OCI-LY1 (cell line): ENCODE results near the gene CCDC146.

Source experiments
- H2AFZ ChIP-seq: fragments of 200-600 bp; sonication (generic), shearing (Covaris generic); 2 replicates; pipeline ENCODE4 v1.6.0; 2014; ENCODE audit warnings: antibody characterized with exemption, mild to moderate bottlenecking, low read length
- H3F3A ChIP-seq: fragments of 200-600 bp; sonication (generic), shearing (Covaris generic); 2 replicates; pipeline ENCODE4 v1.6.0; 2014; ENCODE audit warnings: mild to moderate bottlenecking, antibody characterized with exemption, low read length, moderate library complexity; ENCODE audit not compliant: insufficient read depth
- H3K27ac ChIP-seq: fragments of 200-600 bp; sonication (generic); 2 replicates; pipeline ENCODE4 v1.5.1; 2014; ENCODE audit warnings: low read length, mixed run types, mild to moderate bottlenecking, low read depth; ENCODE audit not compliant: poor library complexity, severe bottlenecking
- H3K27me3 ChIP-seq: fragments of 200-600 bp; sonication (generic); 2 replicates; pipeline ENCODE4 v1.6.0; 2014; ENCODE audit warnings: antibody characterized with exemption, mild to moderate bottlenecking, low read length, moderate library complexity; ENCODE audit not compliant: insufficient read depth
- H3K36me3 ChIP-seq: fragments of 200-600 bp; sonication (generic); 2 replicates; pipeline ENCODE4 v1.6.1; 2014; ENCODE audit warnings: mild to moderate bottlenecking, antibody characterized with exemption, low read length, moderate library complexity, mixed read lengths; ENCODE audit not compliant: insufficient read depth
- H3K4me1 ChIP-seq: fragments of 200-600 bp; sonication (generic); 2 replicates; pipeline ENCODE4 v1.5.1; 2014; ENCODE audit warnings: mild to moderate bottlenecking, low read length, moderate library complexity; ENCODE audit not compliant: insufficient read depth, severe bottlenecking
- H3K4me2 ChIP-seq: fragments of 200-600 bp; sonication (generic), shearing (Covaris generic); 2 replicates; pipeline ENCODE4 v1.6.1; 2014; ENCODE audit warnings: low read length
- H3K4me3 ChIP-seq: fragments of 200-600 bp; sonication (generic); 2 replicates; pipeline ENCODE4 v1.5.1; 2014; ENCODE audit warnings: low read length, low read depth, mild to moderate bottlenecking, mixed read lengths; ENCODE audit not compliant: poor library complexity, severe bottlenecking
- H3K79me2 ChIP-seq: fragments of 200-600 bp; shearing (Covaris generic); 2 replicates; pipeline ENCODE4 v1.6.1; 2016; ENCODE audit warnings: mixed run types, low read length, mixed read lengths; ENCODE audit not compliant: insufficient read depth
- H3K9ac ChIP-seq: fragments of 200-600 bp; sonication (generic), shearing (Covaris generic); 2 replicates; pipeline ENCODE4 v1.6.1; 2014; ENCODE audit warnings: mild to moderate bottlenecking, low read length, mixed read lengths
- H3K9me2 ChIP-seq: fragments of 200-600 bp; sonication (generic), shearing (Covaris generic); 2 replicates; pipeline ENCODE4 v1.6.1; 2014; ENCODE audit warnings: low read depth, mild to moderate bottlenecking, low read length, mixed read lengths
- H3K9me3 ChIP-seq: fragments of 200-600 bp; shearing (Covaris generic); 2 replicates; pipeline ENCODE4 v1.6.1; 2014; ENCODE audit warnings: low read length, mixed read lengths
- H4K20me1 ChIP-seq: fragments of 200-600 bp; sonication (generic), shearing (Covaris generic); 2 replicates; pipeline ENCODE4 v1.6.0; 2016; ENCODE audit warnings: mild to moderate bottlenecking, low read length; ENCODE audit not compliant: insufficient read depth
- EZH2 ChIP-seq: fragments of 200-600 bp; sonication (generic), shearing (Covaris generic); IDR thresholded peaks from 2 replicates; pipeline ENCODE4 v1.8.0; 2017; ENCODE audit warnings: borderline replicate concordance, mixed run types, mild to moderate bottlenecking, antibody characterized with exemption, low read length, moderate library complexity, mixed read lengths
- TF ChIP-seq, protein P1 (sequence below): fragments of 200-600 bp; sonication (generic), shearing (Covaris generic); IDR thresholded peaks from 2 replicates; pipeline ENCODE4 v1.5.1; 2017; ENCODE audit warnings: mild to moderate bottlenecking, antibody characterized with exemption, low read length, moderate library complexity, mixed read lengths

The CCDC146 gene

DNA sequence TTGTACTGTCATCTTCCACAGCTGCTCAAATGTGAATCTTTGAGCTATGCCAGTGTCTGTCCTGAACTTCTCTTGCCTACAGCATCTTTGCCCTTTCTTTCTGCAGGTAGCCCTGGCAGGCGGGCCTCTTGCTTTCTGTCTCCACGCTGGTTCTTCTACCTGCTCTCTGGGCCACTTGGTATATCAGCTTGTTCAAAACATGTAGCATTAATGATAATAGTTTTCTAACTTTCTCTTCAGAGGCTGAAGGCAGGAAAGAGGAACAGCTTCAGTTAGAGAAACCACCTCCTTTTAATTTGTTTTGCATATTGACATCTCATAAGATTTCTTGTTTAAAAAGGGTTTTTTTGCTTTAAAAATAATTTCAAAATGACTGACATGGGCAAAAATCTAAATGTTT lies 78.1 kb downstream of the CCDC146 start:
- TF ChIP-seq, protein P1, sequence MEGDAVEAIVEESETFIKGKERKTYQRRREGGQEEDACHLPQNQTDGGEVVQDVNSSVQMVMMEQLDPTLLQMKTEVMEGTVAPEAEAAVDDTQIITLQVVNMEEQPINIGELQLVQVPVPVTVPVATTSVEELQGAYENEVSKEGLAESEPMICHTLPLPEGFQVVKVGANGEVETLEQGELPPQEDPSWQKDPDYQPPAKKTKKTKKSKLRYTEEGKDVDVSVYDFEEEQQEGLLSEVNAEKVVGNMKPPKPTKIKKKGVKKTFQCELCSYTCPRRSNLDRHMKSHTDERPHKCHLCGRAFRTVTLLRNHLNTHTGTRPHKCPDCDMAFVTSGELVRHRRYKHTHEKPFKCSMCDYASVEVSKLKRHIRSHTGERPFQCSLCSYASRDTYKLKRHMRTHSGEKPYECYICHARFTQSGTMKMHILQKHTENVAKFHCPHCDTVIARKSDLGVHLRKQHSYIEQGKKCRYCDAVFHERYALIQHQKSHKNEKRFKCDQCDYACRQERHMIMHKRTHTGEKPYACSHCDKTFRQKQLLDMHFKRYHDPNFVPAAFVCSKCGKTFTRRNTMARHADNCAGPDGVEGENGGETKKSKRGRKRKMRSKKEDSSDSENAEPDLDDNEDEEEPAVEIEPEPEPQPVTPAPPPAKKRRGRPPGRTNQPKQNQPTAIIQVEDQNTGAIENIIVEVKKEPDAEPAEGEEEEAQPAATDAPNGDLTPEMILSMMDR, result no peak
- no peak for TF ChIP-seq EZH2
- H3K9me3 ChIP-seq, result no peaks in the 10 kb centered on the region
- H3K79me2 ChIP-seq, result no peaks in the 10 kb centered on the region
- H3K36me3 ChIP-seq, result no peaks in the 10 kb centered on the region
- H4K20me1 ChIP-seq, result no peaks in the 10 kb centered on the region
- H3K27me3 ChIP-seq, result no peaks in the 10 kb centered on the region
- H3K27ac ChIP-seq, result peak overlapping the region; percentile 55
- no peaks in the 10 kb centered on the region for H3K9me2 ChIP-seq
- H3K4me3 ChIP-seq, result peak overlapping the region; percentile 45
- H3K9ac ChIP-seq, result peak overlapping the region; percentile 36
- H3K4me2 ChIP-seq, result peak overlapping the region; percentile 50
- H3F3A ChIP-seq, result no peaks in the 10 kb centered on the region; the same call in 1 of the 2 replicates
- H2AFZ ChIP-seq, result 0 out of 2 replicates have a peak overlapping the region, but pooled peaks have one; percentile 14
- H3K4me1 ChIP-seq, result peaks cover 36% of the 10 kb centered on the region

DNA sequence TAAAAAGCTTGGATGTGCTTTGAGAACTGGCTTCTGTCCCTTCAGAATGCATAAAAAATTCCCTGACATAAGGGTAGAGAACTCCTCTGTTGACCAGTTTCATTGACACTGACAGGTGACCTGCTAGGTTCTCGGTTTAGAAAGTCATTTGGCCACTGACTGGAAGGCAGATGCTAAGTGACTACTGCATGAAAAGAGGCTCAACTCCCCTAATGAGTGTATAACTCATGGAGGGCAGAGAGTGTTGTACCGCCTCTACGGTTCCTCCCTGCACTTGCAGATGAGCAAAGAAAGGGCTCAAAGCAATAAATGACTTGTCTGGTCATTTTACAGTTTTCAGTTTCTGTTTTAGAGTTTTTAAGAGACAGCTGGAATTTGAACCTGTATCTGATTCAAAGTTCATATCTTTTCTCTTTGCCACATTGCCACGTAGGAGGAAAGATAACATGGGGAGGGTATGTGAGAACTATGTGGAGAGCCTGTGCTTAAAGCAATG lies 80.1 kb downstream of the CCDC146 start:
- H3K36me3 ChIP-seq, result no peaks in the 10 kb centered on the region
- TF ChIP-seq, protein P1, result no peak
- TF ChIP-seq EZH2, result no peak
- no peak overlapping the region; the same call in 1 of the 2 replicates for H3K4me2 ChIP-seq
- H3K27ac ChIP-seq, result peak overlapping the region; percentile 5
- H3K4me3 ChIP-seq, result no peak overlapping the region
- no peaks in the 10 kb centered on the region for H3F3A ChIP-seq
- no peaks in the 10 kb centered on the region for H3K9me3 ChIP-seq
- H3K4me1 ChIP-seq, result peaks cover 36% of the 10 kb centered on the region
- no peaks in the 10 kb centered on the region for H3K27me3 ChIP-seq
- H3K79me2 ChIP-seq, result no peaks in the 10 kb centered on the region
- H2AFZ ChIP-seq, result no peak overlapping the region
- H3K9me2 ChIP-seq, result no peaks in the 10 kb centered on the region
- no peaks in the 10 kb centered on the region for H4K20me1 ChIP-seq
- no peak overlapping the region for H3K9ac ChIP-seq

DNA sequence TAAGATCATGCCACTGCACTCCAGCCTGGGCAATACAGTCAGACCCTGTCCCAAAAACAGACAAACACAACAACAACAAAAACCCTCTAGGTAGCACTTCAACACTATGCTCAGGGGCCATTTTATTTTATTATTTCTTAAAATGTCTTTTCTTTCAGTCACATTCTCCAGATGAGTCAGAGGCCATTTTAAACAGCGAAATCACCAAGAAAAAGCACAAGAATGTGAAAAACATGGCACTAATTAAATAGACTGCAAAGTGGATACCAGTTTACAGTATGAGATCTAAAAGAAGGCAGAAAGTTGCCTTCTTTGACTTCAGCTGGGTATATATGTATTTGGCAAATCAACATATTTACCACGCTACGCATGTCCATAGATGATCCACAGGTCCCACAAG lies 83.3 kb downstream of the CCDC146 start:
- no peaks in the 10 kb centered on the region for H3K9me2 ChIP-seq
- peaks cover 12% of the 10 kb centered on the region for H3K4me1 ChIP-seq
- no peak overlapping the region for H3K9ac ChIP-seq
- H3K27me3 ChIP-seq, result no peaks in the 10 kb centered on the region
- no peaks in the 10 kb centered on the region for H3K36me3 ChIP-seq
- no peaks in the 10 kb centered on the region for H4K20me1 ChIP-seq
- no peak overlapping the region for H3K4me2 ChIP-seq
- H3K9me3 ChIP-seq, result peaks cover 19% of the 10 kb centered on the region
- TF ChIP-seq, protein P1, result no peak
- TF ChIP-seq EZH2, result no peak
- H3K4me3 ChIP-seq, result no peak overlapping the region
- no peaks in the 10 kb centered on the region for H3K79me2 ChIP-seq
- no peak overlapping the region for H2AFZ ChIP-seq
- no peak overlapping the region for H3K27ac ChIP-seq
- no peaks in the 10 kb centered on the region for H3F3A ChIP-seq
